Upper lobe of right lung (tissue), 1 donor: ENCODE results near the gene NLRC3. TPM values are rescaled to one million over a fixed set of nuclear protein-coding genes. Genes with fewer than 3 reads are reported as not detected.
"Not testable (repeated sequence)": the region's sequence is repeated elsewhere in the genome, so short reads cannot be mapped to it uniquely, and the experiment has no call there.

Source experiments
- ATAC-seq: fragments of 200-7000 bp; cut with Tn5 transposase; one replicate; pipeline ENCODE4 v1.9.1; 2020; ENCODE audit warnings: mild to moderate bottlenecking, moderate library complexity
- DNase-seq: peaks from one replicate; pipeline ENCODE4 v3.0.0-alpha.2; 2020
- H3K27ac ChIP-seq: fragments of 200-600 bp; one replicate; pipeline ENCODE4 v1.8.0; 2022
- H3K27me3 ChIP-seq: fragments of 200-600 bp; one replicate; pipeline ENCODE4 v1.8.0; 2022; ENCODE audit warnings: mild to moderate bottlenecking
- H3K36me3 ChIP-seq: fragments of 200-600 bp; one replicate; pipeline ENCODE4 v1.8.0; 2022
- H3K4me1 ChIP-seq: fragments of 200-600 bp; one replicate; pipeline ENCODE4 v1.8.0; 2022
- H3K4me3 ChIP-seq: fragments of 200-600 bp; one replicate; pipeline ENCODE4 v1.8.0; 2022; ENCODE audit warnings: mild to moderate bottlenecking
- H3K9me3 ChIP-seq: fragments of 200-600 bp; one replicate; pipeline ENCODE4 v1.8.0; 2022
- CTCF ChIP-seq: fragments of 200-600 bp; IDR thresholded peaks from one replicate; pipeline ENCODE4 v1.8.0; 2022; ENCODE audit warnings: antibody characterized with exemption
- intact Hi-C: fragments of 100-400 bp; cut with DNase I; formaldehyde crosslinking; loops from one replicate; pipeline ENCODE4 v1.11.0; 2022
- total RNA-seq: library from RNA; stranded (reverse); fragmentation: NEBNext Ultra II Directional; extraction: Animal tissue kit (Norgen Biotek cat#: 25700); gene quantifications from one replicate; pipeline ENCODE4 v1.2.1, GENCODE V29; 2021
- donor health status: DM: no; HTN: yes; CAD: no; lungs with severe emphysema.

NLRC3 gene
- total RNA-seq, 1 donor from 2014 or later: 5.5 TPM

- Histone ChIP-seq H3K36me3 (peaks cover 64% of the 10 kb centered on the region), H3K27ac (no peak overlapping the region), H3K4me1 (no peaks in the 10 kb centered on the region), H3K27me3 (no peaks in the 10 kb centered on the region), H3K4me3 (no peak overlapping the region), H3K9me3 (no peaks in the 10 kb centered on the region)
- TF ChIP-seq CTCF: no peak
- intact Hi-C loops: no loop called here
- ATAC-seq (no peak), DNase-seq (peak; percentile 57)
Observed at GRCh38 chr16:3509470-3509928, 67.7 kb downstream of the NLRC3 start.

GRCh38 chr16:3508736-3509135 lies 68.5 kb downstream of the NLRC3 start:
- Histone ChIP-seq H3K27me3 (no peaks in the 10 kb centered on the region), H3K9me3 (no peaks in the 10 kb centered on the region), H3K27ac (no peak overlapping the region), H3K4me1 (no peaks in the 10 kb centered on the region), H3K4me3 (no peak overlapping the region), H3K36me3 (peaks cover 56% of the 10 kb centered on the region)
- no peak for TF ChIP-seq CTCF
- intact Hi-C loops: no loop called here
- DNase-seq (no peak), ATAC-seq (no peak)

- peak; percentile 37 for DNase-seq
- ATAC-seq: no peak
- Histone ChIP-seq H3K27ac (no peak overlapping the region), H3K4me3 (no peak overlapping the region), H3K4me1 (peaks cover 11% of the 10 kb centered on the region), H3K9me3 (no peaks in the 10 kb centered on the region), H3K36me3 (peaks cover 22% of the 10 kb centered on the region), H3K27me3 (no peaks in the 10 kb centered on the region)
- TF ChIP-seq CTCF: no peak
- intact Hi-C loops: no loop called here
Observed at GRCh38 chr16:3503523-3503922, 73.7 kb downstream of the NLRC3 start.

GRCh38 chr16:3501783-3502400 lies 75.3 kb downstream of the NLRC3 start:
- ATAC-seq (no peak), DNase-seq (peak; percentile 8)
- no peak for TF ChIP-seq CTCF
- Histone ChIP-seq H3K27ac (no peak overlapping the region), H3K4me3 (peak overlapping the region; percentile 99), H3K9me3 (no peaks in the 10 kb centered on the region), H3K27me3 (no peaks in the 10 kb centered on the region), H3K36me3 (peaks cover 11% of the 10 kb centered on the region), H3K4me1 (peaks cover 11% of the 10 kb centered on the region)
- intact Hi-C loops: no loop called here

- intact Hi-C loops, ATAC-seq, H3K36me3 ChIP-seq, H3K9me3 ChIP-seq, H3K27me3 ChIP-seq: not testable (repeated sequence)
- Histone ChIP-seq H3K4me1 (peaks cover 11% of the 10 kb centered on the region), H3K4me3 (peak overlapping the region; percentile 99), H3K27ac (peak overlapping the region; percentile 89)
- peak; percentile 57 for DNase-seq
Observed at GRCh38 chr16:3501412-3501761, 75.8 kb downstream of the NLRC3 start.

- intact Hi-C loops: no loop called here
- no peaks in the 10 kb centered on the region for H3K27me3 ChIP-seq
- no peak overlapping the region for H3K27ac ChIP-seq
- DNase-seq: peak; percentile 54
- H3K36me3 ChIP-seq: no peaks in the 10 kb centered on the region
- peaks cover 11% of the 10 kb centered on the region for H3K4me1 ChIP-seq
- no peak overlapping the region for H3K4me3 ChIP-seq
- TF ChIP-seq CTCF: no peak
- H3K9me3 ChIP-seq: no peaks in the 10 kb centered on the region
- ATAC-seq: no peak
Observed at GRCh38 chr16:3498988-3499387, 78.2 kb downstream of the NLRC3 start.
